ENCODE data around the gene INKA2.

Gene INKA2

DNA sequence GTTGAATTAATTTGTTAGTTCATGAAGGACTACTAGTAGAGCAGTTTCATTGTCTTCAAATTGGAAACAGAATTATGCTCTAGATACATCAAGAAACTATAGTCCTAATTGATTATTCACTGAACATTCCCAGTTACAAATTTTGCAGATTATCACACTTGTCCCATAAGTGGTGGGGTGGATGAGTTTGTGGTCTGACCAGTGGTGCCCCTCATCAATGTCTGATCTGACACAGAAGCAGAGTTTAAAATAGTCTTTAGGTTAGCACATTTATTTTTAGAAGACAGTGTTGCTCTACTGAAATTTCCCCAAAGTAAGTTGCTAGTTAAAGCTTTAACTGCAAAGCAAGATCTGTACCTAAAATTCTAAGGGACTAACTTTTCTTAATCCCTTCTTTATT, 42.9 kb downstream of the INKA2 start:
- DNase-seq: no peak

DNA sequence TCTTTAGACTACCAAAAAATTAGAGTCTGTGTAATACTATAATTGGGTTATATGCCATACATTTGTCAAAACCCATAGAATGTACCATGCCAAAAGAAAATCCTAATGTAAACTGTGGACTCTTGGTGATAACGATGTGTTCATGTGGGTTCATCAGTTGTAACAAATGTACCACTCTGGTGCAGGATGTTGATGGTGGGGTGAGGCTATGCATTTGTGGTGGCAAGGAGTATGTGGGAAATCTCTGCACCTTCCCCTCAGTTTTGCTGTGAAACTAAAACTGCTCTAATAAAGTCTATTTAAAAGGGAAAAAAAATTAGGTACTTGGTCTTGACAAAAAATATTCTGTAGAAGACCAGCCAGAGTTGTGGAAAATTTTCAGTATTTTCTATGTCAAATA, 43.4 kb downstream of the INKA2 start:
- DNase-seq: peak in 1 of 2 donors; percentile 14

DNA sequence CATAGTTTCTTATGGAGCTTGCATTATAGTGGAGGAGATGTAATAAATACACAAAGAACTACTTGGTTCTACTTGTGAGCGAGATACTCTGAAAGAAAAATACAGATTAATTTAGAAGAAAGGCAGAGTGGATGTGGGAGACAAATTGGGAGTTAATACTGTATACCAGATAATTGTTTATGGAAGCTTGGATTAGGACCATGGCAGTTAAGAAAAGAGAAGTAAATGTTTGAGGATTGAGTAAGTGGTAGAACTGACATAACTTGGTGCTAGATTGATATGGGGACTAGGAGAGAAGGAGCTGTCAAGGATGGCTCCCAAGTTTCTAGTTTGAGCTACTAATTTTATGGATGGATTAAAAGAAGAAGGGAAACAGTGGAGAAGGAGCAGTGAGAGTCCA, 47.3 kb downstream of the INKA2 start:
- DNase-seq: no peak

DNA sequence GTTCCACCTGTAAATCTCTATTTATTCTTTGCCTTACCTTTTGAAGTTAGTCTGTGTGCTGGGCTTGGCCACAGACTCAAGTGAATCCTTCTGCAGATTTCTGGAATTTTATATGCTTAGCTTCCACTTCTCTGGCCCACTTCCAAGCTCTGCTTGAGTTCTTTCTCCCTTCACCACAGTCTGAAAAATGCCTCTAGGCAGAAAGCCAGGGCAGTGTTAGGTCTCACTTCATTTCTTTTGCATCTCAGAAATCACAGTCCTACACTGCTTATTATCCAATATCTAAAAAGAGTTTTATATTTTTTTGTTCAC, 48.9 kb downstream of the INKA2 start:
- no peak for DNase-seq

Data from CD4-positive, alpha-beta T cell treated with Interleukin-4 for 1 hour (primary cell).